DOHH2 (cell line): ENCODE measurements around the gene DHODH.

Experiments
- CTCF ChIP-seq: fragments of 200-600 bp; sonication (generic); IDR thresholded peaks from one replicate; pipeline ENCODE4 v1.5.1; 2014; ENCODE audit warnings: antibody characterized with exemption, mild to moderate bottlenecking, low read depth, low read length; ENCODE audit not compliant: poor library complexity, severe bottlenecking
- EZH2phosphoT487 ChIP-seq: fragments of 200-600 bp; sonication (generic); IDR thresholded peaks from 2 replicates; pipeline ENCODE4 v1.6.1; 2017; ENCODE audit warnings: borderline replicate concordance, mild to moderate bottlenecking, antibody characterized with exemption, low read length, moderate library complexity, mixed read lengths

- no peak for TF ChIP-seq CTCF
- TF ChIP-seq EZH2phosphoT487: no peak
These were observed 23.1 kb upstream of the DHODH start for GRCh38 chr16:71985262-71985974.
